Endothelial cell of umbilical vein (primary cell): ENCODE measurements around the gene RECQL. TPM values are rescaled to one million over a fixed set of nuclear protein-coding genes. Genes with fewer than 3 reads are reported as not detected.

Source experiments
- BruUV-seq: library from RNA; stranded (reverse); fragments of 400-500 nt; replicated peaks from 2 replicates; lab custom pipeline; 2021; lab: Mats Ljungman, UMichigan
- CTCF ChIA-PET: fragments of 300-600, 350-600 bp; sonication (Branson Sonifier 250); formaldehyde crosslinking; loops from one replicate; lab custom pipeline; 2021; ENCODE audit warnings: antibody characterized with exemption, inconsistent platforms; lab: Charles Lee
- POLR2A ChIA-PET: fragments of 300-600, 350-600 bp; sonication (Branson Sonifier 250); formaldehyde crosslinking; loops from one replicate; lab custom pipeline; 2021; ENCODE audit warnings: antibody characterized with exemption, inconsistent platforms; lab: Charles Lee
- DNase-seq: peaks from one replicate; pipeline ENCODE4 v3.0.0-alpha.2; 2011; ENCODE audit warnings: low read depth, low spot score
- FAIRE-seq: peaks from 2 replicates; lab custom pipeline; 2011; peaks lifted over from hg19 to GRCh38; lab: Jason Lieb, UNC
- H2AFZ ChIP-seq: 2 replicates; pipeline ENCODE4 v1.6.0; 2012; ENCODE audit warnings: low read depth, low read length, control low read depth, inconsistent platforms
- H3K27ac ChIP-seq: 2 replicates; pipeline ENCODE4 v1.5.1; 2011; ENCODE audit warnings: low read depth, mild to moderate bottlenecking, control low read depth, low read length, moderate library complexity; ENCODE audit not compliant: insufficient read depth
- H3K27me3 ChIP-seq, 2 experiments: 2 replicates each; pipeline versions ENCODE4 v1.6.0 to v1.6.1; 2011; ENCODE audit warnings: low read length in 2 of 2, mixed read lengths in 1 of 2; ENCODE audit not compliant: control insufficient read depth in 2 of 2, insufficient read depth in 2 of 2
- H3K36me3 ChIP-seq, 2 experiments: 2 replicates in 1 of 2; 3 replicates in 1 of 2; pipeline ENCODE4 v1.5.1; 2011; ENCODE audit warnings: low read length in 2 of 2, mild to moderate bottlenecking in 1 of 2, moderate library complexity in 1 of 2; ENCODE audit not compliant: control insufficient read depth in 2 of 2, insufficient read depth in 2 of 2; ENCODE audit errors: extremely low read depth in 1 of 2
- H3K4me1 ChIP-seq: 3 replicates; pipeline ENCODE4 v1.5.1; 2011; ENCODE audit warnings: mild to moderate bottlenecking, low read length; ENCODE audit not compliant: control insufficient read depth, insufficient read depth; ENCODE audit errors: extremely low read depth
- H3K4me2 ChIP-seq: 2 replicates; pipeline ENCODE4 v1.6.1; 2011; ENCODE audit warnings: low read length, control low read depth, mixed read lengths; ENCODE audit not compliant: insufficient read depth
- H3K4me3 ChIP-seq, 3 experiments: fragments of 200-600 bp in 1 of 3; sonication (generic), shearing (Covaris generic) in 1 of 3; replicated peaks in 1 of 3; 2 replicates each; pipeline ENCODE4 v1.5.1; 2011 to 2016; ENCODE audit warnings: control low read depth in 3 of 3, low read length in 3 of 3, mild to moderate bottlenecking in 2 of 3, inconsistent platforms in 1 of 3, low read depth in 1 of 3, moderate library complexity in 1 of 3; ENCODE audit not compliant: insufficient read depth in 1 of 3
- H3K79me2 ChIP-seq: 2 replicates; pipeline ENCODE4 v1.6.0; 2012; ENCODE audit warnings: low read length, inconsistent platforms; ENCODE audit not compliant: control insufficient read depth, insufficient read depth
- H3K9ac ChIP-seq: replicated peaks from 2 replicates; pipeline ENCODE3; 2011; ENCODE audit warnings: low read length, control low read depth; ENCODE audit not compliant: insufficient read depth; ENCODE audit errors: extremely low read depth
- H3K9me1 ChIP-seq: replicated peaks from 3 replicates; pipeline ENCODE4 v1.6.0; 2011; ENCODE audit warnings: mild to moderate bottlenecking, low read length; ENCODE audit not compliant: control insufficient read depth, insufficient read depth; ENCODE audit errors: extremely low read depth
- H3K9me3 ChIP-seq: replicated peaks from 2 replicates; pipeline ENCODE4 v1.5.1; 2012; ENCODE audit warnings: low read length, inconsistent platforms; ENCODE audit not compliant: control insufficient read depth, insufficient read depth
- H4K20me1 ChIP-seq: replicated peaks from 2 replicates; pipeline ENCODE3; 2011; ENCODE audit warnings: mild to moderate bottlenecking, low read length; ENCODE audit not compliant: control insufficient read depth, insufficient read depth; ENCODE audit errors: extremely low read depth
- CTCF ChIP-seq, 2 donors: IDR thresholded peaks; 1 replicate in 1 of 2; 2 replicates in 1 of 2; pipeline ENCODE4 v1.5.1; 2011; ENCODE audit warnings: low read length in 2 of 2, mild to moderate bottlenecking in 2 of 2, moderate library complexity in 2 of 2, control low read depth in 1 of 2, inconsistent platforms in 1 of 2, low read depth in 1 of 2; ENCODE audit not compliant: insufficient read depth in 1 of 2; ENCODE audit errors: extremely low read depth in 1 of 2
- EZH2 ChIP-seq: IDR thresholded peaks from 2 replicates; pipeline ENCODE4 v1.6.1; 2012; ENCODE audit warnings: borderline replicate concordance, low read depth, mild to moderate bottlenecking, moderate library complexity, low read length, inconsistent platforms; ENCODE audit not compliant: severe bottlenecking
- FOS ChIP-seq: IDR thresholded peaks from 2 replicates; pipeline ENCODE4 v1.6.1; 2011; ENCODE audit warnings: mild to moderate bottlenecking, low read length, moderate library complexity, borderline replicate concordance; ENCODE audit not compliant: insufficient read depth
- GATA2 ChIP-seq: IDR thresholded peaks from 2 replicates; pipeline ENCODE4 v1.7.0; 2011; ENCODE audit warnings: low read depth, mild to moderate bottlenecking, moderate library complexity, mixed read lengths, low read length; ENCODE audit not compliant: insufficient read length, insufficient read depth
- JUN ChIP-seq: IDR thresholded peaks from 2 replicates; pipeline ENCODE4 v1.6.1; 2011; ENCODE audit warnings: borderline replicate concordance, low read depth; ENCODE audit not compliant: insufficient read length, insufficient read depth
- MYC ChIP-seq: IDR thresholded peaks from one replicate; pipeline ENCODE4 v1.6.1; 2011; ENCODE audit warnings: mild to moderate bottlenecking, low read depth, low read length
- POLR2A ChIP-seq: IDR thresholded peaks from 2 replicates; pipeline ENCODE4 v1.6.1; 2012; ENCODE audit warnings: low read depth, mild to moderate bottlenecking, control low read depth, low read length
- POLR2AphosphoS5 ChIP-seq: IDR thresholded peaks from 2 replicates; pipeline ENCODE4 v1.6.1; 2012; ENCODE audit warnings: low read depth, mild to moderate bottlenecking, control low read depth, low read length, moderate library complexity; ENCODE audit not compliant: insufficient read depth
- dilution Hi-C: fragments of 300-500 bp; cut with MboI; formaldehyde crosslinking; loops from one replicate; pipeline ENCODE4 v1.15.0; 2019; ENCODE audit warnings: low sequenced_read_pairs; ENCODE audit not compliant: extremely low pct_ligation_motif_present
- intact Hi-C: fragments of 100-400 bp; cut with micrococcal nuclease; formaldehyde crosslinking; loops from one replicate; pipeline ENCODE4 v1.10.0; 2022
- polyA plus RNA-seq, 4 experiments: library from polyadenylated mRNA; depleted of rRNA in 3 of 4; stranded (reverse) in 3 of 4; unstranded in 1 of 4; fragments of >200 nt; gene quantifications; 2 replicates each; pipeline versions ENCODE4 v1.2.1 to v1.2.3, GENCODE V29; 2011 to 2012; ENCODE audit warnings: missing spikeins in 1 of 4
- total RNA-seq: library from RNA; stranded (reverse); gene quantifications from 2 replicates; pipeline ENCODE4 v1.2.3, GENCODE V29; 2021
- TF ChIP-seq, protein P1 (sequence below): IDR thresholded peaks from 2 replicates; pipeline ENCODE4 v1.6.1; 2011; ENCODE audit not compliant: insufficient read depth, insufficient read length

Gene RECQL
- total and polyA plus RNA-seq, 2 donors (not counting 3 experiments of a cell fraction or from before 2014, with no cell fraction given) = 9.3 to 50.3 TPM

DNA sequence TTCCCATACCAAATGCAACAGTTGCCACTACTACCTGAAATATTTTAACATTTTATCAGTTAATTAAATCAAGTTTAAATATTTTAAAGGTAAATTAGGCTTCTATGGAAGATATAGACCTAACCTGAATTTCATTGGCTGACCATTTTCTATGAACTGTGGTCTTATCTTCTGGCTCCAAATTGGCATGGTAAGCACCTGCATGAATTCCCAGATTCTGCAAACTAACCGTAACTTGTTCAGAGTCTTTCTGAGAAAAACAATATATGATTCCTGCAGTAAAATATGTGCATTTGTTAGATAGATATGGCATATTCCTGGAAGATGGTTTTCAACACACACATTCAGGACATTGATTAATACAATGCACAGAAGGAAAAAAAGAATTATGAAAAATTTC, 25.9 kb downstream of the RECQL start:
- H3K27ac ChIP-seq = no peak overlapping the region
- H3K27me3 ChIP-seq = no peaks in the 10 kb centered on the region
- CTCF ChIA-PET = no interaction called here
- H3K4me3 ChIP-seq = no peak overlapping the region
- H3K4me1 ChIP-seq = peaks cover 6% of the 10 kb centered on the region
- no peaks in the 10 kb centered on the region for H3K9me1 ChIP-seq
- no peak for DNase-seq
- peaks cover 17 to 20% of the 10 kb centered on the region in 2 experiments for H3K36me3 ChIP-seq
- H3K4me2 ChIP-seq = no peak overlapping the region
- BruUV-seq = no TSS peak
- POLR2A ChIA-PET = no interaction called here
- no peaks in the 10 kb centered on the region for H4K20me1 ChIP-seq
- no peak overlapping the region for H3K9ac ChIP-seq
- TF ChIP-seq CTCF (IDR thresholded peaks at IDR 0.05; ENCODE audit: extremely low read depth in 1 of 2, insufficient read depth in 1 of 2, low read depth in 1 of 2, low read length in 2 of 2) = no peak
- no peak for FAIRE-seq
- dilution Hi-C loops (no loop called here), intact Hi-C loops (no loop called here)
- no peaks in the 10 kb centered on the region for H3K79me2 ChIP-seq
- no peaks in the 10 kb centered on the region for H3K9me3 ChIP-seq
- H2AFZ ChIP-seq = no peak overlapping the region

DNA sequence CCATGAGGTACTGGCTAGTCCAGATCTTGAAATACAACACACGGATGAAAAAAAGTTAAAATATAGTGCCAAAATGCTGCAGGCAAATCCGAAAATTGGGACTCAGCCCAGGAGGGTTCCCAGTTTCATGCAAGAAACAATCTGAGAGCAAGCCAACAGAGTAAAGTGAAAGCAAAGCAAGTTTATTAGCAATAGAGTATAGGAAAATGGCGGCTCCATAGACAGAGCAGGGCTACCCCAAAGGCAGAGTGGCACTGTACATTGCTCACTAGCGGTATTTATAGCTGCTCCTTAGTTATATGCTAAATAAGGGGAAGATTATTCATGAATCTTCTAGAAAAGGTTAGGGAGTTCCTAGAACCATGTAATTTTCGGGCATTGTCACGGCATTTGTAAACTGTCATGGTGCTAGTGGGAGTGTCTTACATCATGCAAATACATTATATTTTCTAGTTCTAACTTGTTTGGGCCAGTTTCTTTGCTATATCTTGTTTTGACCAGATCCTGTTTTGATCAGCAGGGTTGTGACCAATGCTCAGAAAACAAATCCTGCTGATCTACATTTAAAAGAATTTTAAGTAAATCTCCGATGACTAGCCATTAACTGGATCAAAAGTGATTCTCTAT, 29.1 kb downstream of the RECQL start:
- dilution Hi-C loops (no loop called here), intact Hi-C loops (no loop called here)
- H3K9ac ChIP-seq = no peak overlapping the region
- POLR2A ChIA-PET = no interaction called here
- H3K27me3 ChIP-seq = no peaks in the 10 kb centered on the region
- no peak overlapping the region for H2AFZ ChIP-seq
- H3K79me2 ChIP-seq = no peaks in the 10 kb centered on the region
- H3K9me1 ChIP-seq = no peaks in the 10 kb centered on the region
- no peak overlapping the region for H3K27ac ChIP-seq
- no peaks in the 10 kb centered on the region for H4K20me1 ChIP-seq
- no peak overlapping the region for H3K4me3 ChIP-seq
- peaks cover 7 to 20% of the 10 kb centered on the region in 2 experiments for H3K36me3 ChIP-seq
- H3K4me1 ChIP-seq = peaks cover 6% of the 10 kb centered on the region
- FAIRE-seq (no peak), DNase-seq (no peak)
- BruUV-seq = no TSS peak
- no peak overlapping the region for H3K4me2 ChIP-seq
- CTCF ChIA-PET = no interaction called here
- TF ChIP-seq MYC (no peak), POLR2A (no peak), JUN (no peak), CTCF (IDR thresholded peaks at IDR 0.05; ENCODE audit: extremely low read depth in 1 of 2, insufficient read depth in 1 of 2, low read depth in 1 of 2, low read length in 2 of 2) (no peak), FOS (no peak), EZH2 (no peak), GATA2 (no peak), POLR2AphosphoS5 (no peak)
- TF ChIP-seq, protein P1, sequence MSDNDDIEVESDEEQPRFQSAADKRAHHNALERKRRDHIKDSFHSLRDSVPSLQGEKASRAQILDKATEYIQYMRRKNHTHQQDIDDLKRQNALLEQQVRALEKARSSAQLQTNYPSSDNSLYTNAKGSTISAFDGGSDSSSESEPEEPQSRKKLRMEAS = no peak
- H3K9me3 ChIP-seq = no peaks in the 10 kb centered on the region
